GM19035 (cell line): ENCODE data around the gene ARL8B.

Experiments
- ATAC-seq: cut with Tn5 transposase; IDR thresholded peaks from one replicate; pipeline ENCODE4 v1.9.1; 2021; ENCODE audit not compliant: unreplicated experiment

Gene ARL8B

DNA sequence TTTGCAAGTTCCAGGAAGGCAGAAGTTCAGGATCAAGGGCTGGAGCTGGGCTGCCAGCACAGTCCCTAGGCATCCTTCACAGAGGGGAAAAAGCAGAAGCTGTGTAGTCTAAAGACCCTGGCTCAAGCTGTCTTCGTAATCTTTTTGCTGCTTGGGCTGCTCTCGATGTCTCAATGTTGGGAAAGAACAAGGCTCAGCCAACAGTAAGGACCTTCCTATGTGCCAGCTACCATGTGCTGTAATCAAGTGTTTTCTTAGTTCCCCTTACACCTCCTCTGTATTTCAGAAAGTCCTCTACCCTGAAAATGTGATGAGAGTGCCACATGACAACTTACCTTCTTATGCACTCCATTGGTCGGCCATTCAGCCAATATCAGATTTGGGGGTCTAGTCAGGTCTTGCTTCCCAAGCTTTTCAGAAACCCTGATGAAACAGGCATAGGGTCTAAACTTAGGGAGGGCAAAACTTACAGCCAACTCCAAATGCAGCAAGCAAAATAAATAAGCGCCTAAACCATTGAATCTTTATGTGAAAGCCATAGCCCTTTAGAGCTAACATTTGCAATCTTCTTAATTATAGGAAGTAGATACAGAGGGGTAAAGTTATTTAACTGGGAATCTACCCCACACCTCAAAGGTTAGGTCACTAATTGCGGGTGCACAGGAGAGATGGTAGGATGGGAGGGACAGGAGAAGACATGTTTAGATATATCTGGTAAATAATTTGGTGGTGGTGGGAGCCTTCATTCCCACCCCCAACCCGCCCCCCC lies 64.2 kb downstream of the ARL8B start:
- ATAC-seq, result no peak

DNA sequence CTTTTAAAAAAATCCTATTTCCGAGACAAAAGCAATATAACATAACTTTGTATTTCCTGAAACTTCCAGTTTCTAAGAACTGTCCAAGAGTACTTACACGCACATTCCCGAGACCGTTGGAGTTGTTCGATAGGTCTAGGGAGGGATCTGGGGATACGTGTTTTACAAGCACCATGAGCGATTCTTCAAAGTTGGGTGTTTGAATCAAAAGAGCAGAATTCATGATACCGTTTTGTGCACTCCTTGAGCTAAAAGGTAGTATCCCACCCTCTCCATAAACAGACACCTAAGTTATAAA lies 64.7 kb downstream of the ARL8B start:
- ATAC-seq, result no peak

DNA sequence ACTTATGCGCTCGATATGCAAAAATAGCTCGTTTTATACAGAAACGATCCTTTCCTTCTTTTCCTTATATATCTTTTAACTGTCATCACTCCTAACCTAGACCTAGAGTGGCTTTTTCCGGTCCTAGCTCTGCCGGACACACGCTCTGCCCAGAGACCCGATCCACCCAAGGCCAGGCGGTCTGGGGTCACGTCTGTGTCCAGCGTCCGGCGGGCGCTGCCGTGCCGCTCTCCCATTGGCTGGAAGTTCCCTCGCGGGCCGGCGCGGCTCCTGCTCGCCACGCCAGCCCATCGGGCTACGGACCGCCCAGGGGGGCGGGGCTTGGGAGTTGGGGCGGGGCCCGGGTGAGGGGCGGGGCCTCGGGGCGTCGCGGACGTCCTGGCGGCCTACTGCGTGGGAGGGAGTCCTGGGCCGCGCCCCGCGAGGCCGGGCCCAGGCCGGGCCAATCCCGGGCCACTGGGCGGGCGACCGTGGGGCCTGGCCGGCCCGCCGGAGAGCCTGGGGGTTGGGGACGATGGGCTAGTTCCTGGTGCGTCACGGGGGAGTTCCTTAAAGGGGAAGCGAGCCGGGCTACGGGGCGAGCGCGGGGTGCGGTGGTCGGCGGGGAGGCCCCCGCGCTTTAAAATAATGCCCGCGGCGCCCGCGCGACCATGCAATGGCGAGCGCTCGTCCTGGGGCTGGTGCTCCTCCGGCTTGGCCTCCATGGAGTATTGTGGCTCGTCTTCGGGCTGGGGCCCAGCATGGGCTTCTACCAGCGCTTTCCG lies 65.2 kb downstream of the ARL8B start, which contains the start of gene EDEM1:
EDEM1 (plus strand) TSS at position 552 of the 764 bp plus-strand sequence; CDS start at position 651, 99 bp downstream.
- peak; percentile 83 for ATAC-seq

DNA sequence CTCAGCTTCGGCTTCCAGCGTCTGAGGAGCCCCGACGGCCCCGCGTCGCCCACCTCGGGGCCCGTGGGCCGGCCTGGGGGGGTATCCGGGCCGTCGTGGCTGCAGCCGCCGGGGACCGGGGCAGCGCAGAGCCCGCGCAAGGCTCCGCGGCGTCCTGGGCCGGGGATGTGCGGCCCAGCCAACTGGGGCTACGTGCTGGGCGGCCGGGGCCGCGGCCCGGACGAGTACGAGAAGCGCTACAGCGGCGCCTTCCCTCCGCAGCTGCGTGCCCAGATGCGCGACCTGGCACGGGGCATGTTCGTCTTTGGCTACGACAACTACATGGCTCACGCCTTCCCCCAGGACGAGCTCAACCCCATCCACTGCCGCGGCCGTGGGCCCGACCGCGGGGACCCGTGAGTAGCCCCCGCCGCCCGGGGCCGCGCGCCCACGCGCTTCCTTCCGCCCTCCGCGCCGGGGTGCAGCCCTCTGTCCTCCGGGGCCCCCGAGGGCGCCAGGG lies 65.9 kb downstream of the ARL8B start:
- ATAC-seq, result peak; percentile 12

DNA sequence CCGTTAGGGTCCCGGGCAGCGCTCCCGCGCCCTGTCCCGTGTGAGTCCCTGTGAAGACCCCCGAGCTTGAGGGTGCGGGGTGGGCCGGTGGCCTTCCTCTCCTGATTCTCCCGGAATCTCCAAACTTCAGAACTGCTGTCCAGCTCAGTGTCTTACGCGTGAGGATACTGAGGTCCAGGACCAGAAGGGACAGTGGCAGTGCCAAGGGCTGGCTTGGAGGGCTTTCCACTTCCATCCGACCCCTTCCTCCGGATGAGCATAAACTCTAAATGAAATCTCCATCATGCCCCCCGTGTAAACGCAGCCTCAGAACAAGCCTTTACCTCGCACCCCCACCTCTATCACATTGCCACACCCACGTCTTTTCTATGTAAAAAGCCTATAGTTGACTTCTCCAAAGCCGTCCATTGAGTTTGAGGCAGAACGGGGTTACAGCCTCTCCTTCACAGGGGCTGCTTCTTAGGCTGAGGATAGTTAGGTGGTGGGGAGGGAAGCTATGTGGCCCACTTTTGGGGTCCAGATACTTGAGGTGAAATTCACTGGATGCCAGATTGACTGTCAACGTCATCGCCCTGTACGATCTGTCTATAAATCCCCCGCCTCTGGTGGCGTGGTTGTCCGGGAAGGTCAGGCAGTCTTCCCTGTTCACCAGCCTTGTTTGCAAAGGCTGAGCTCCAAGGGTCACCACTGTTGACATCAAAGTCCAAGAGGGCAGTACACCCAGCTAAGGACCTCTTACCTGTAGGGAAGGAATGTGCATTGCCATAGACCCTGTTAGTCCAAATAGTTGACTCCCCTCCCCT lies 66.5 kb downstream of the ARL8B start:
- no peak for ATAC-seq

DNA sequence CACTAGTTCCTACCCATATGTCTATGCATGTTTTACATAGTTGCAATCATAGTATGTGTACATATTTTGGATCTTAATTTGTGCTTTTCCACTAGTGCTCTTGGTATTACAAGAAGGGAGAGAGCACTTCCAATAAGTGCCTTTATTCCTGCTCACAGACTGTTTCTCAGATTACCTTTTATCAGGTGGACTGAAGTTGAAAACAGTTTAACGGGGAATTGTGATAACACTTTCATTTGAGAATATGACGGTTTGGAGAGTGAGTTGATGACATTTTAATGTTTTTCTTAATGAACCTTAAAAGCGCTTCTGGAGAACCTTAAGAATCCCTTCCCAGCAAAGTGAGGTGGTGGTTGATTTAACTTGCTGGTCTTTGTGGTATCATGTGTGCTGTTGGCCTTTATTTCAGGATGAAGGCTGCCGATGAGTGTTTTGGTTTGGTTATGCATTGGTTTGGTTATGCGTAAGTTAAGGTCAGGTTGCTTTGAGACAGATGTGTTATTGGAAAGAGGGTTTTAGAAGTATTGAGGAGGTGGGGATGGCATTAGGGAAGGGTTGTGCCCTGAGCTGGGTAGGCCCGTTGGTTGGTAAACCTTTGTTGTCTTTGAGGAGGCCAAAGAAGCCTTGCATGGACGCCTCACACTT lies 68.2 kb downstream of the ARL8B start:
- no peak for ATAC-seq

DNA sequence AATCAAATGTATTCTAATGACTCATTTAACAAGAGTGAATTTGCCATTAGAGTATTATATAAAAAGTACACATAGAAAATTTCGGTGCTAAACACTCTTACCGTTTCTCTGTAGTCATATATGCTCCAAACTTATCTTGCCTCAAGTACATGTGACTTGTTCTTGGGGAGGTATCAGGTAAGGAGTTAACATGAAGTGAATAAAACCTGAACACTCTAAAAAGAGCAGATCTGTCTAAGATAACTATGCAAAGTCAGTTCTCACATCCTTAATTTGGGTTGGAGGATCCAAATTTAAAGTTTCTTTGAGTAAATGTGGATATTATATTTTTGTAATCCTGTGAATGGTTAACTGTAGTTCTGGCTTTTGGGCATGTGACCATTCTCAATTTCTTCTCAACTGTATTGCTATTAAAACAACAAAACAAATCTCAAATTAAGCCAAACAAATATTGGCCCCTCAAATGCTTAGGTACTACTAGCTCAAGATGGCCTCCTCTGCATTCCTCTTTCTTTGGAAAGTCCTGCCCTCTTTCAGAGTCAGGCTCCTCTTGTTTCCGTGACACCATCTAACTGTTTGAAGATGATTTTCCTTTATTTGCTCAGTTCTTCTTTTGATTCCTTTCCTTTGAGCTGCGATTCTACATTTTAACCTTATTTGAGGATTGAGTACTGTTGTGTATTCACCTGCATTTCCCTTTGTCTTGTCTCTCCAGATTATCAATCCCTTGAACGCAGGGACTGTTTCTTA lies 69.6 kb downstream of the ARL8B start:
- ATAC-seq, result no peak

DNA sequence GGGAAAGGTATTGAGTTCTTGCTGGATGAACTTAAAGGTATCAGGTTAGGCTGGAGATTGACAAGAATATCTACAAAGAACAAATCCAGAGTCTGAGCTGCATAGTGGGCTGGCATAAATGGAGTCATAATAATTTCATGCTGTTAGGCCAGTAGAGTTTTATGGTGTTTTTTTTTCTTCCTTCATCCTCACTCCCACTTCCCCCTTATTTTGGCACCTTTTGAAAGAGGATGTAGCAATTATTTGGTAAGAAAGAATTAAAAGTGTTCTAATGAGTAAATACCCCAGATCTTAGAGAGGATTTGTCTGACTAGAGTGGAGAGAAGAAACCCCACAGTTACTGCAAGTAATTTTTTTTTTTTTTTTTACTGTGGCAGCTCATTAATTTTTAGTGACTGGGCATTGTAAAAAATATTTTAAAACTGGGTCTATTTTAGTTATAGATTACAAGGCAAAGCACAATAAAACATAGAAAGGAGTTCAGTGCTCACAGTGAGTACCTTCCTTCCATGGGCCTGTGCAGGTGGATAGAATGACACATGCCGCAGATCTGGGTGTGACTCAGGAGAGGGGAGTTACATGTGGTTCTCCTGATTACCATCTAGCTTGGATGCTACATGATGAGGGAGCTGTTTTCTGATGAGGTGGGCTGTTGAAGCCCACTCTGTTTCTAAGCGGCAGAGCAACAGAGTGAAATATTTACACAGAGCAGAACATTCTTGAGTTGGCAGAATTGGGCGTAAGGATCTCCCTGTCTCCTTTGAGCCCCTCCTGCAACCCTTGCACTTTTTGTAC lies 70.7 kb downstream of the ARL8B start:
- ATAC-seq, result no peak

DNA sequence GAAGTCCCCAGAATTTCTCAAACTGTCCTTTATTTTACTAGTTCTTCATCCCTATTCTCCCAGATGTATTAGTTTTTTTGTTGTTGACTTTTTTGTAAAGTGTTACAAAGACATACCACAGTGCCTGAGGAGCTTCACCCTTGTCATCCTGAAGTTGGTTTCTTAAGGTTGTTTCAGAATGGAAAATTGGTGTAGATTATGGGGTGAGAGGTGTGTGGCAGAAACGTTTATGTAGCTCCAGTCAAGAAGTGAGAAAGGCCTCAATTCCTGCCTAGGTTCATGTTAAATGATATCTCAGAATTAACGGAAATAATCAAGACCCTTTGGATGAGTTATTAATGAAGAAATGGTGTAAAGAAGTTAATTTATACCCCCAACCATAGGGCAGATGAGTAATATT lies 72.2 kb downstream of the ARL8B start:
- no peak for ATAC-seq

DNA sequence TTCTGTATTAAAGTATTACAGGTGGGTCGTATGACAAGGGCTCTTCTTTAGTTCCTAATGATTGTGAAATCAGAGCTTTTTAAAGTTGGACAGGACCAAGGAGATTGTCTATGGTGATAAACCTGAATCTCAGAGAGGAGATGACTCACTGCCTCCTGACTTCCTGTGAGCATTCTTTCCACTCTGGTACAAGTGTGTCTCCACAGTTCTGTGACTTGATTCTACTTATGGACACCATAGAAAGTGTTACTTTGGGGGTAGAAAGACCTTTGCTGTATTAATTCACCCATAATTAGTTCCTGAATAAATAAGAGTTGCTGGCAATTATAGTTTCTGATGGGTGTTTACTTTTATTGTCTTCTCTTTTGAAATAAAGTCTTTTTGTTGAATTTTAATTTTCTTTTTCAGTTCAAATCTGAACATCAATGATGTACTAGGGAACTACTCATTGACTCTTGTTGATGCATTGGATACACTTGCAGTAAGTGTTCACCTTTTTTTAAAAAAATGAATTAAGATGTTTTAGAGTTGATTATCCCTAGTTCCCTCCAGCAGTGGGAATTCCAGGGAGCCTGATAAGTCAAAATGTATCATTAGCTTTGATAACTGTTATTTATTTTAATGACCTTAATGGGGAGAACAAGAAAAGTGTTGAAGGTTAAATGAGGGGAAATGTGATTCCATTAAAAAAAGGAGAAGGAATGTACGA lies 72.9 kb downstream of the ARL8B start:
- ATAC-seq, result peak; percentile 36

DNA sequence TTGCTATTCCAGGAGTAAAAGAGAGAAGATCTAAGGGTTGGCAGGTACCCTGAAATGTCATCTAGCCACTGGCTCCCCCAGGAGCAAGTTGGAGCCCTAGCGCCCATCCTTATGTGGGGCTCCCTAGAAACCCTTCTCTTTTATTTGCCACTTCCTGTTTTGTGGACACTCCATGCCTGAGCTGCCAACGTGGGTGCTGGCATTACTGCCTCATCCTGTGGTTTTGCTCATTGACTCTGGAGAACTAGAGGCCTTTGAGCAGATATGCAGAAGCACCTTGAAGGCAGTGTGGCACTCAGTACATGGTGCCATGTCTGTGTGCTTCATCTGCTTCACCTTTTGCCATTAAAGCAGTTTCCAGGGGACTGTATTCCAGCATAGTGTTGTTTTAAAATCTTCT lies 73.5 kb downstream of the ARL8B start:
- no peak for ATAC-seq

DNA sequence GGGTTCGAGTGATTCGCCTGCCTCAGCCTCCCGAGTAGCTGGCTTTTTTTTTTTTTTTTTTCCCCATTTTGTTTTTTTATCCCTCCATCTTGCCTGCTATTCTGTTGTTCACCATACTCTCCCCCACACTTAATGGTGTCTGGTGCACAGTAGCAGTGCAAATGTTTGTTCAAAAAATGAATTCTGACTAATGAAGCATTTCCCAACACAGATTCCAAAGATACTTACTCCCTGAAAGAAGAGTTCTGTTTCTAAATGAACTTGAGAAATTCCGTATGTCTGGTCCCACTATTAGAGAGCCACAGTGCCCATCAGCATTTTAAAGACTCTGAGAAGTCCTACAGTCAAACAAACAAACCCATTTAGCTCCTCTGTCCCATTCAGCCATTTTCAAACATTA lies 74.9 kb downstream of the ARL8B start:
- ATAC-seq, result no peak

DNA sequence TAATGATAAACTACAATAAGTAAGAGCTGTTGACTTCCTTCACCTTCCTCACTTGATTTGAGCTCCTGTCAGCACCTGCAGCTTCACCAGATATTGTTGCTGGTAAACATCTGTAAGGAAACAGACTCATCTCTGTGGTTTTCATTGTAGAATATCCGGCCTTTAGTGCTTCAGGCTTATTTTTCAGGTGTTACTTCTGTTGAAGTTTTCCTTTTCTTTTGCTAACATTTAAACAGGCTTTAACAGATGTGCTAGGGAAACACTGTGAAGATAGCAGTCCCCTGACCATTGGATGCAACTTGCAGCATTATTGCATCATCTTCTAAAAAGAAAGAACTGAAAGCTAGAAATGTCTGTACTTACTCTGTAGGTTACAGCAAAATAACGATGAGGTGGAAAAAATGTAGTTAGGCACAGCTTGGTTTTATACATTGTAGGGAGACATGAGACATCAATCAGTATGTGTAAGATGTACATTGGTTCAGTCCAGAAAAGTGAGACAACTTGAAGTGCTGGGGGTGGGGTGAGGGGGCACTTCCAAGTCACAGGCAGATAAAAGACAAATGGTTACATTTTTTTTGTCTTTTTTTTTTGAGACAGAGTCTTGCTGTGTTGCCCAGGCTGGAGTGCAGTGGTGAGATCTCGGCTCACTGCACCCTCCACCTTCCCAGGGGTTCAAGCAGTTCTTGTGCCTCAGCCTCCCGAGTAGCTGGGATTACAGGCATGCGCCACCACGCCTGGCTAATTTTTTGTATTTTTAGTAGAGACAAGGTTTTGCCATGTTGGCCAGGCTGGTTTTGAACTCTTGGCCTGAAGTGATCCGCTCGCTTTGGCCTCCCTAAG lies 75.6 kb downstream of the ARL8B start:
- peak; percentile 73 for ATAC-seq

DNA sequence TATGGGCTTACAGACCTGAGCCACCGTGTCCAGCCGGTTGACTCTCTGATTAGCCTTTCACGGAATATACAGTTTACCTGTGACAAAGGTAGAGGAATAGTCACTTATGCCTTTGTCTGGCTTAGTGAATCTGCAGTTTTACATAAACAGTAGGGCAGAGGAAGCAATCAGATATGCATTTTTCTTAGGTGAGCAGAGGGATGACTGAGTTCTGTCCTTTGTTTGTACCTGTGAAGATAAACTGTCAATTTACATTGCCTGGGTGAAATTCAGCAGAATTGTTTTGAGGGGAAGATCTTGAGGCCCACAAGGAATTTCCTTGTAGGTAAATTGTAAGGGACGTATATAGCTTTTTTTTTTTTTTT lies 76.2 kb downstream of the ARL8B start:
- no peak for ATAC-seq

DNA sequence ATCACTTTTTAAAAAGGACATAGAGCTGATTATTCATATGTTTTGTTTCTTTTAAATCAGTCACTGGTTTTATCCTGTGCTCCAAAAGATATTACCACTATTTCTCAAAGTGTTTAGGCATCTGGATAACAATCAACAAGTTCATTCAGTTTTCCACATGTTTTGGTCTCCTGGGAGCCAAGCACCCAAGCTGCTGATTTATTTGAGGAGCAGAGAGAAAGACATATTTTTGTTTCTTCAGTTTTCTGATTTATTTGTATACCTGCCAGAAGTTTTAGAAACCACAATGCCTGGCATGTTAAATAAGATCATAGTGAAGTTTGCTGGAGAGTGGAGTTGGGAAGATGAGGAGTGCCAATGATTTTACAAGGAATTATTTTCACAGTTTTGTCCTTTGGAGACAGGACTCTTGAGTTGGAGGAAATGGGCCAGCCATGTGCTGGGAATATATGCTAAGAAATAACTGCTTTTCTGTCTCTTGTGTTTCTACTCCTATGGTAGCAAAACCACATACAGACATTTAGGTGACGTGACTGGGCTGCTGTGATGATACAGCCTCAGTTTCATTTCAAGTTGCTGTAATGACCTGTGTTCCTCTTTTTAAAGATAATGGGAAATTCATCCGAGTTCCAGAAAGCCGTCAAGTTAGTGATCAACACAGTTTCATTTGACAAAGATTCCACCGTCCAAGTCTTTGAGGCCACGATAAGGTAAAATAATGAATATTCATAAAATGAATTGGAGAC lies 77.1 kb downstream of the ARL8B start:
- peak; percentile 40 for ATAC-seq

DNA sequence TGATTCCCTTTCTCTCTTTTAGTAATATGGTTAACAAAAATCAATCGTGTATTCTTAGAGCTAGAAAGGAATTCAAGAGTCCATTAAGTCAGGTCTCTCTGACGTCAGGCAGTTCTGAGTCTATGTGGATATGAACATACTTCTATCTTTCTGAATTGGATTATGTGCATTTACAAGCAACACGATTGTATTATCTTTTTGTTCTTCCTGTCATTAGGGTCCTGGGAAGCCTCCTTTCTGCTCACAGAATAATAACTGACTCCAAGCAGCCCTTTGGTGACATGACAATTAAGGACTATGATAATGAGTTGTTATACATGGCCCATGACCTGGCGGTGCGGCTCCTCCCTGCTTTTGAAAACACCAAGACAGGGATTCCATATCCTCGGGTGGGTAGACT lies 79.4 kb downstream of the ARL8B start:
- ATAC-seq, result no peak

DNA sequence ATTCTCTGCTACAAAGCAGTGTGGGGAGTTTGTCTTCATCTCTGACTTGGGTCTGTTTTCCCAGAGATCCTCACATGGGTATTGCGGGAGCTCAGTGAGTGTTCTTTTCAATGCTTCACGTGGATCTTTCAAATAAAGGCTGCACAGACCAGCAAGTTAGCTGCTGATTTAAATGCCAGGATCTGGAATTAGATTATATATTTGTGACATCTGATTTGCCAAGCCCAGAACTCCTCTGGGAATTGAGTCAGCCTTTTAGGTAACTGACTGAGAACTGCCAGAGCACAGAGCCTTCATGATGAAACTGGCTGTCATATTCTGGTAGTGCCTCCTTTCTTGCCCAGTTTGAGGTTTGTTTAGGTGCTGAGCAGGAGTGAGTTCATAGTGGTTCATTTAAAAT lies 80.1 kb downstream of the ARL8B start:
- ATAC-seq, result no peak
